K562 (cell line): ENCODE data around the gene USP2. TPM values are rescaled to one million over a fixed set of nuclear protein-coding genes. Genes with fewer than 3 reads are reported as not detected.

Source experiments
- ATAC-seq: fragments of 200-7000 bp; cut with Tn5 transposase; 3 replicates; pipeline ENCODE4 v1.9.1; 2020; ENCODE audit warnings: moderate library complexity
- BruUV-seq: library from RNA; stranded (reverse); fragments of 400-500 nt; replicated peaks from 2 replicates; lab custom pipeline; 2021; lab: Mats Ljungman, UMichigan
- CTCF ChIA-PET: fragments of 300-600 bp; formaldehyde crosslinking; extraction: SDS; loops from one replicate; lab custom pipeline; 2021; ENCODE audit warnings: low intra/inter-chr PET ratio; lab: Yijun Ruan, JAX
- POLR2A ChIA-PET: fragments of 300-600, 350-650 bp; sonication (Branson Sonifier 250); formaldehyde crosslinking; extraction: SDS; loops from one replicate; lab custom pipeline; 2021; ENCODE audit warnings: antibody characterized with exemption, inconsistent platforms; lab: Yijun Ruan, JAX
- DNase-seq, 4 experiments: peaks; one replicate each; pipeline versions ENCODE4 v3.0.0 to v3.0.0-alpha.2; 2011 to 2018; ENCODE audit warnings: low spot score in 3 of 4, mixed read lengths in 3 of 4; ENCODE audit errors: extremely low read depth in 1 of 4
- FAIRE-seq: peaks from 2 replicates; lab custom pipeline; 2011; peaks lifted over from hg19 to GRCh38; lab: Jason Lieb, UNC
- H2AFZ ChIP-seq: 2 replicates; pipeline ENCODE4 v1.6.0; 2011; ENCODE audit warnings: low read depth, low read length, control low read depth, inconsistent platforms
- H3K27ac ChIP-seq: fragments of 200-600 bp; 3 replicates; pipeline ENCODE4 v1.8.0; 2011; ENCODE audit warnings: low read depth, mild to moderate bottlenecking, control low read depth, inconsistent platforms, low read length, moderate library complexity, mixed read lengths; ENCODE audit errors: extremely low read depth
- H3K27me3 ChIP-seq, 2 experiments: fragments of 300-600 bp in 1 of 2; 2 replicates in 1 of 2; 3 replicates in 1 of 2; pipeline versions ENCODE4 v1.6.0 to v1.8.0; 2011; ENCODE audit warnings: inconsistent platforms in 2 of 2, low read length in 2 of 2, mild to moderate bottlenecking in 1 of 2, mixed read lengths in 1 of 2, moderate library complexity in 1 of 2; ENCODE audit not compliant: control insufficient read depth in 2 of 2, insufficient read depth in 2 of 2
- H3K36me3 ChIP-seq: fragments of 300-600 bp; 3 replicates; pipeline ENCODE4 v1.8.0; 2011; ENCODE audit warnings: mild to moderate bottlenecking, low read length, inconsistent platforms; ENCODE audit not compliant: control insufficient read depth, insufficient read depth
- H3K4me1 ChIP-seq, 2 experiments: fragments of 200-600 bp in 1 of 2; replicated peaks in 1 of 2; 2 replicates in 1 of 2; 3 replicates in 1 of 2; pipeline versions ENCODE4 v1.5.1 to v1.8.0; 2011; ENCODE audit warnings: inconsistent platforms in 2 of 2, low read length in 2 of 2, mild to moderate bottlenecking in 1 of 2, mixed read lengths in 1 of 2, moderate library complexity in 1 of 2; ENCODE audit not compliant: control insufficient read depth in 2 of 2, insufficient read depth in 2 of 2
- H3K4me2 ChIP-seq: 2 replicates; pipeline ENCODE4 v1.6.1; 2011; ENCODE audit warnings: low read length, control low read depth, inconsistent platforms, mixed read lengths; ENCODE audit not compliant: insufficient read depth
- H3K4me3 ChIP-seq: fragments of 200-600 bp; sonication (generic), shearing (Covaris generic); 2 replicates; pipeline ENCODE4 v1.5.1; 2016; ENCODE audit warnings: control low read depth, inconsistent platforms
- H3K79me2 ChIP-seq: fragments of 200-600 bp; 3 replicates; pipeline ENCODE4 v1.8.0; 2011; ENCODE audit warnings: low read length, inconsistent platforms; ENCODE audit not compliant: control insufficient read depth, insufficient read depth
- H3K9ac ChIP-seq, 2 experiments: 2 replicates each; pipeline versions ENCODE4 v1.6.0 to v1.6.1; 2011; ENCODE audit warnings: low read depth in 2 of 2, low read length in 2 of 2, control low read depth in 1 of 2, inconsistent platforms in 1 of 2, mild to moderate bottlenecking in 1 of 2, mixed read lengths in 1 of 2; ENCODE audit not compliant: insufficient read depth in 1 of 2
- H3K9me1 ChIP-seq: one replicate; pipeline ENCODE4 v1.6.0; 2011; ENCODE audit warnings: inconsistent platforms, mild to moderate bottlenecking, low read length, moderate library complexity; ENCODE audit not compliant: control insufficient read depth, insufficient read depth
- H3K9me3 ChIP-seq: replicated peaks from 2 replicates; pipeline ENCODE4 v1.5.1; 2011; ENCODE audit warnings: low read depth, low read length, inconsistent platforms; ENCODE audit not compliant: control insufficient read depth, insufficient read depth
- H4K20me1 ChIP-seq: replicated peaks from 2 replicates; pipeline ENCODE4 v1.6.1; 2011; ENCODE audit warnings: low read length, inconsistent platforms, mixed read lengths; ENCODE audit not compliant: control insufficient read depth, insufficient read depth
- BRF2 ChIP-seq: IDR thresholded peaks from 3 replicates; pipeline ENCODE4 v1.6.1; 2011; ENCODE audit warnings: borderline replicate concordance, mild to moderate bottlenecking; ENCODE audit not compliant: insufficient read length, insufficient read depth
- CREB1 ChIP-seq, 2 experiments: sonication (generic) in 1 of 2; formaldehyde crosslinking in 1 of 2; IDR thresholded peaks; 2 replicates each; pipeline versions ENCODE4 v1.6.1 to v1.8.0; 2012 to 2022; ENCODE audit warnings: inconsistent platforms in 1 of 2, mild to moderate bottlenecking in 1 of 2, missing genetic modification reagents in 1 of 2, moderate library complexity in 1 of 2
- FOXA3 ChIP-seq, 2 experiments: fragments of 450-650 bp in 1 of 2; sonication (generic) in 1 of 2; formaldehyde crosslinking; IDR thresholded peaks in 1 of 2; conservative IDR thresholded peaks in 1 of 2; 2 replicates each; pipeline versions ENCODE4 v1.4.0 to v1.8.0; 2020 to 2022; ENCODE audit warnings: mild to moderate bottlenecking in 2 of 2, missing genetic modification reagents in 1 of 2
- NCOA1 ChIP-seq: fragments of 450-650 bp; IDR thresholded peaks from 2 replicates; pipeline ENCODE4 v1.6.1; 2016; ENCODE audit warnings: low read depth
- ZNF347 ChIP-seq: fragments of 450-650 bp; formaldehyde crosslinking; IDR thresholded peaks from 2 replicates; pipeline ENCODE4 v1.4.0; 2020; ENCODE audit warnings: low read depth, mild to moderate bottlenecking, moderate library complexity
- ZNF76 ChIP-seq: fragments of 250-450 bp; sonication (Bioruptor Pico); IDR thresholded peaks from 2 replicates; pipeline ENCODE4 v1.4.0; 2020; ENCODE audit warnings: mild to moderate bottlenecking, moderate library complexity, borderline replicate concordance
- WGBS: fragments of 100-300 bp; shearing (Covaris generic); methylation state at CpG from one replicate; pipeline ENCODE4 v1.1.6; 2016; ENCODE audit warnings: low coverage, mixed read lengths; ENCODE audit not compliant: insufficient coverage; ENCODE audit errors: missing lambda C conversion rate; 5-methylcytosine and 5-hydroxymethylcytosine counted together
- in situ Hi-C: fragments of 300-500 bp; cut with MboI; formaldehyde crosslinking; loops from 4 replicates; pipeline ENCODE4 v1.15.0; 2018; ENCODE audit warnings: inconsistent platforms, mixed read lengths
- intact Hi-C: fragments of 100-400 bp; cut with micrococcal nuclease; formaldehyde crosslinking; loops from 2 replicates; pipeline ENCODE4 v1.14.2; 2022
- polyA plus RNA-seq, 8 experiments: library from polyadenylated mRNA; depleted of rRNA in 4 of 8; stranded (reverse) in 5 of 8; unstranded in 3 of 8; fragments of >200 nt; fragmentation: Nextera tagmentation in 2 of 8; fragmentation: Illumina TruSeq in 1 of 8; extraction: Ambion mirVana in 2 of 8; extraction: Trizol in 1 of 8; gene quantifications; 2 replicates each; pipeline versions ENCODE4 v1.2.1 to v1.2.3, GENCODE V29; 2011 to 2014; ENCODE audit warnings: inconsistent platforms in 1 of 8, missing spikeins in 1 of 8
- total RNA-seq, 7 experiments: library from RNA; depleted of rRNA in 6 of 7; stranded (reverse); fragments of >200 nt in 6 of 7; fragmentation: Illumina TruSeq in 2 of 7; extraction: Trizol in 2 of 7; gene quantifications; 2 replicates each; pipeline versions ENCODE4 v1.2.1 to v1.2.3, GENCODE V29; 2011 to 2021; ENCODE audit warnings: low replicate concordance in 1 of 7
- TF ChIP-seq, protein P1 (sequence below), 2 experiments: fragments of 450-650 bp in 1 of 2; sonication (generic) in 1 of 2; formaldehyde crosslinking in 1 of 2; IDR thresholded peaks; 2 replicates each; pipeline versions ENCODE4 v1.7.1 to v1.9.0; 2016 to 2022; ENCODE audit warnings: inconsistent platforms in 1 of 2, mild to moderate bottlenecking in 1 of 2, missing genetic modification reagents in 1 of 2

USP2 gene
- total and polyA plus RNA-seq, 9 of the 15 experiments (the other 6 are each of a cell fraction or from before 2014, with no cell fraction given): 2.8 to 16.9 (median 3.9) TPM

- Histone ChIP-seq H3K9me3 (no peaks in the 10 kb centered on the region), H3K4me2 (no peak overlapping the region), H3K4me1 (peaks cover 0 to 6% of the 10 kb centered on the region in 2 experiments; a peak in 2 of 5 replicates), H2AFZ (no peak overlapping the region), H3K27me3 (no peaks in the 10 kb centered on the region), H3K36me3 (peaks cover 76% of the 10 kb centered on the region), H3K79me2 (no peaks in the 10 kb centered on the region), H4K20me1 (no peaks in the 10 kb centered on the region), H3K9ac (peak overlapping the region in 1 of 2 experiments; percentile 47; a peak in 1 of 4 replicates), H3K27ac (no peak overlapping the region), H3K9me1 (no peaks in the 10 kb centered on the region), H3K4me3 (no peak overlapping the region)
- in situ Hi-C loops: no loop called here
- TF ChIP-seq BRF2 (no peak), ZNF76 (CRISPR knock-in tag) (no peak), ZNF347 (CRISPR knock-in tag) (no peak), FOXA3 (CRISPR knock-in tag; conservative IDR thresholded peaks at IDR 0.05 in 1 of 2, IDR thresholded peaks at IDR 0.05 in 1 of 2) (no peak), NCOA1 (no peak), CREB1 (IDR thresholded peaks at IDR 0.05) (no peak), CREB1 (CRISPR knock-in tag; IDR thresholded peaks at IDR 0.05) (no peak)
- TF ChIP-seq, protein P1, sequence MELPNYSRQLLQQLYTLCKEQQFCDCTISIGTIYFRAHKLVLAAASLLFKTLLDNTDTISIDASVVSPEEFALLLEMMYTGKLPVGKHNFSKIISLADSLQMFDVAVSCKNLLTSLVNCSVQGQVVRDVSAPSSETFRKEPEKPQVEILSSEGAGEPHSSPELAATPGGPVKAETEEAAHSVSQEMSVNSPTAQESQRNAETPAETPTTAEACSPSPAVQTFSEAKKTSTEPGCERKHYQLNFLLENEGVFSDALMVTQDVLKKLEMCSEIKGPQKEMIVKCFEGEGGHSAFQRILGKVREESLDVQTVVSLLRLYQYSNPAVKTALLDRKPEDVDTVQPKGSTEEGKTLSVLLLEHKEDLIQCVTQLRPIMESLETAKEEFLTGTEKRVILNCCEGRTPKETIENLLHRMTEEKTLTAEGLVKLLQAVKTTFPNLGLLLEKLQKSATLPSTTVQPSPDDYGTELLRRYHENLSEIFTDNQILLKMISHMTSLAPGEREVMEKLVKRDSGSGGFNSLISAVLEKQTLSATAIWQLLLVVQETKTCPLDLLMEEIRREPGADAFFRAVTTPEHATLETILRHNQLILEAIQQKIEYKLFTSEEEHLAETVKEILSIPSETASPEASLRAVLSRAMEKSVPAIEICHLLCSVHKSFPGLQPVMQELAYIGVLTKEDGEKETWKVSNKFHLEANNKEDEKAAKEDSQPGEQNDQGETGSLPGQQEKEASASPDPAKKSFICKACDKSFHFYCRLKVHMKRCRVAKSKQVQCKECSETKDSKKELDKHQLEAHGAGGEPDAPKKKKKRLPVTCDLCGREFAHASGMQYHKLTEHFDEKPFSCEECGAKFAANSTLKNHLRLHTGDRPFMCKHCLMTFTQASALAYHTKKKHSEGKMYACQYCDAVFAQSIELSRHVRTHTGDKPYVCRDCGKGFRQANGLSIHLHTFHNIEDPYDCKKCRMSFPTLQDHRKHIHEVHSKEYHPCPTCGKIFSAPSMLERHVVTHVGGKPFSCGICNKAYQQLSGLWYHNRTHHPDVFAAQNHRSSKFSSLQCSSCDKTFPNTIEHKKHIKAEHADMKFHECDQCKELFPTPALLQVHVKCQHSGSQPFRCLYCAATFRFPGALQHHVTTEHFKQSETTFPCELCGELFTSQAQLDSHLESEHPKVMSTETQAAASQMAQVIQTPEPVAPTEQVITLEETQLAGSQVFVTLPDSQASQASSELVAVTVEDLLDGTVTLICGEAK (IDR thresholded peaks at IDR 0.05): no peak
- TF ChIP-seq, protein P1 (CRISPR knock-in tag; IDR thresholded peaks at IDR 0.05): no peak
- FAIRE-seq: no peak
- ChIA-PET POLR2A (interaction anchor here (0.5 to 1.2 kb wide), 5 partner anchors 10 to 183 kb away, joined by 3 to 5 read pairs (median 3); no protein-coding TSS in a partner anchor), CTCF (no interaction called here)
- intact Hi-C loops: no loop called here
- DNase-seq: no peak
- ATAC-seq: no peak
- 81% methylated on average over 6 of the region's 7 CpGs for WGBS
- no TSS peak for BruUV-seq
Observed at GRCh38 chr11:119305556-119306372, 75.7 kb downstream of the USP2 start.
